NCI-H748 treated with DMSO at 0.1 percent for 48 hours (cell line): ENCODE measurements around the gene PALM2AKAP2.

Source experiments
- DNase-seq: peaks from one replicate; lab custom pipeline; 2025; lab: John Stamatoyannopoulos, UW

PALM2AKAP2 gene

GRCh38 chr9:109779711-109780452, at the start of gene PALM2AKAP2:
PALM2AKAP2 (plus strand) TSS chr9:109780198; CDS start chr9:109780489, 291 bp downstream.
- peak; percentile 35 for DNase-seq

GRCh38 chr9:109730228-109730627, 49.8 kb upstream of the PALM2AKAP2 start:
- peak; percentile 43 for DNase-seq

- DNase-seq = no peak
Observed at GRCh38 chr9:109733690-109734089, 46.3 kb upstream of the PALM2AKAP2 start.

- DNase-seq = no peak
Observed at GRCh38 chr9:109734814-109735213, 45.2 kb upstream of the PALM2AKAP2 start.

GRCh38 chr9:109735801-109736200, 44.2 kb upstream of the PALM2AKAP2 start:
- no peak for DNase-seq

GRCh38 chr9:109737295-109737694, 42.7 kb upstream of the PALM2AKAP2 start:
- DNase-seq = no peak

- no peak for DNase-seq
Observed at GRCh38 chr9:109739760-109740159, 40.2 kb upstream of the PALM2AKAP2 start.

- DNase-seq = no peak
Observed at GRCh38 chr9:109742776-109743348, 37.1 kb upstream of the PALM2AKAP2 start.

GRCh38 chr9:109743696-109744095, 36.3 kb upstream of the PALM2AKAP2 start:
- DNase-seq = no peak

GRCh38 chr9:109745335-109746283, 34.4 kb upstream of the PALM2AKAP2 start:
- no peak for DNase-seq

- peak; percentile 18 for DNase-seq
Observed at GRCh38 chr9:109751253-109751652, 28.7 kb upstream of the PALM2AKAP2 start.

GRCh38 chr9:109753308-109753707, 26.7 kb upstream of the PALM2AKAP2 start:
- DNase-seq = no peak

GRCh38 chr9:109755040-109755439, 25.0 kb upstream of the PALM2AKAP2 start:
- no peak for DNase-seq

GRCh38 chr9:109759589-109759988, 20.4 kb upstream of the PALM2AKAP2 start:
- no peak for DNase-seq

- no peak for DNase-seq
Observed at GRCh38 chr9:109765278-109765677, 14.7 kb upstream of the PALM2AKAP2 start.

- no peak for DNase-seq
Observed at GRCh38 chr9:109765830-109766229, 14.2 kb upstream of the PALM2AKAP2 start.

GRCh38 chr9:109766351-109766750, 13.6 kb upstream of the PALM2AKAP2 start:
- no peak for DNase-seq

- no peak for DNase-seq
Observed at GRCh38 chr9:109767404-109767803, 12.6 kb upstream of the PALM2AKAP2 start.

GRCh38 chr9:109767814-109768213, 12.2 kb upstream of the PALM2AKAP2 start:
- DNase-seq = no peak

- DNase-seq = no peak
Observed at GRCh38 chr9:109769250-109769649, 10.7 kb upstream of the PALM2AKAP2 start.

GRCh38 chr9:109770101-109770500, 9.9 kb upstream of the PALM2AKAP2 start:
- DNase-seq = no peak

GRCh38 chr9:109771087-109771486, 8.9 kb upstream of the PALM2AKAP2 start:
- DNase-seq = no peak
